ENCODE measurements around the gene TBX1.

TBX1 gene

DNA sequence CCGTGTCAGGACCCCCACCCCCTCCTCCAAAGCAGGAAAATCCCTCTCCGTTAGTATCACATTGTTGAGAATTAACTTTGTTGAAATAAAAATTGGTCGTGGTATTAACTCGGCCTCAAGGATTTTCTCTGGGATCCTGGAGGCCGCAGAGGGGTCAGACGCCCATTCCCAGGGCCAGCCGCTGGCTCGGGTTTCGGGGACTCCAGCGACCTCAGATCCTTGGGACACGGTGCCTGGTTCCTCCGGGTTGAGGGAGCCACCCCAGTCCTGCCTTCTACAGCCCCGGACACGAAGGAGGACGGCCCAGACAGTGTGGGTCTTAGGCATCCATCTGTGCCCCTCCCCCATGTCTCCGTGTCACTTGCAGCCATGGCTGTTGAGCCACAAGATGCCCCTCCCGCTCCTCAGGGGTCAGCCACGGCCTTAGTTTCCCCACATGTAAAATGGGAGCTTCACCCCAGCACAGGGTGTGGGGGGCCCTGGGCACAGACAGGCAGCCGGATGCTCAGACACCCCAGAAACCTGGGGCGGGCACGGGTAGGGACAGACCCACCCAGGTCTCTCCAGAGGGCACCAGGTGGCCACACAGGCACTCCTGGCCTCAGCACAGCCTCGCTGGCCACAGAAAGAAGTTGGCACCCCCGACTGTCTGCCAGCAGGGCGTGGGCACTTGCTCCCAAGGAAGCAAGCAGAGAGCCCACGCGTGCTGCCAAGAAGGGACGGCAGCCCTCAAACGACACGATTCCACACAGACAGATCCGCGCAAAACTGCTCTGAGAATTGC is 21.7 kb upstream of the TBX1 start:
- DNase-seq, result no peak

DNA sequence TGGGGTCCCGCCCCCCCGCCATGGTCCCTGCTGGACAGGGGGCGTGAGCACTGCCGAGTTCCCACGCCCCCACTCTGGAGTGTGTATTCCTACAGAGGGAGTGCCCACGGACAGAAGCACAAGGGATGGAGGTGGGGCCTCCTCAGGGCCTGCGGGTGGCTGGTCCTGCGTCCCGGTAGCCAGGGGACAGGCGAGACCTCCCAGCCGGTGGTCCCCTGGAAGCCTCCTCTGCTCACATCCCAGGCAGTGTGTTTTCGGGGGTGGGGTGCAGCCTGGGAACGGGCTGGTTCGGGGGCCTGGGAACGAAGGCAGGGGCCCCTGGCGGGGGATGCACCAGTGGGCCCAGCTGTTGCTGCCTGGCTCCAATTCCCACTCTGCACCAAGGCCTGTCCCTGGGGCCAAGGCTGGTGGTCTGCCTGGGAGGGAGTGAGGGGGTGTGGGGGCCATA is 21.1 kb upstream of the TBX1 start:
- no peak for DNase-seq

DNA sequence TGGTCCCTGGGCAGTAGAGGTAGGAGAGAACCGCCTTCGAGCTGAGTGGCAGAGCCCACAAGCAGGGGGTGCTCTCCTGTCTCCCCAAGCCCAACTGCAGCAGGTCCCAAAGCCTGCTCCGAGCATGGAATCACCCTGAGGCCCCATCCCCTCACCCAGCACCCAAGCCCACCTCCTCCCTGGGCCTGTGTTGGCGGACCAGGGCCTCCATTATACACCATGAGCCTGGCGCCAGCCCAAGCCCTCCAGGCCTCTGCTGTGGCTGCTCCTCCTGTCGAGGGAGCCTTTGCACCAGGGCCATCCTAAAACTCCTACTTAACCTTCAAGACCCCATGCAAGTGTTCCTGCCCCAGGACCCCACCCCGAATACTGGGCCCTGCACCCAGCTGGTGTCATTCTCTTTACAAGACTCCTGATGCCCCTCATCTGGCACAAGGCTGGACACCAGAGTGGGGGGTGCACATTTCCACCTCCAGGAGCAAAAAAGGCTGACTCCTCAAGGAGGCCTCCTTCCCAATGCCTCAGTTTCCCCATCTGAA is 20.6 kb upstream of the TBX1 start:
- DNase-seq, result no peak

GRCh38 chr22:19740586-19740985 is 20.0 kb upstream of the TBX1 start:
- no peak for DNase-seq

- no peak for DNase-seq
Observed at GRCh38 chr22:19741053-19741452, 19.5 kb upstream of the TBX1 start.

DNA sequence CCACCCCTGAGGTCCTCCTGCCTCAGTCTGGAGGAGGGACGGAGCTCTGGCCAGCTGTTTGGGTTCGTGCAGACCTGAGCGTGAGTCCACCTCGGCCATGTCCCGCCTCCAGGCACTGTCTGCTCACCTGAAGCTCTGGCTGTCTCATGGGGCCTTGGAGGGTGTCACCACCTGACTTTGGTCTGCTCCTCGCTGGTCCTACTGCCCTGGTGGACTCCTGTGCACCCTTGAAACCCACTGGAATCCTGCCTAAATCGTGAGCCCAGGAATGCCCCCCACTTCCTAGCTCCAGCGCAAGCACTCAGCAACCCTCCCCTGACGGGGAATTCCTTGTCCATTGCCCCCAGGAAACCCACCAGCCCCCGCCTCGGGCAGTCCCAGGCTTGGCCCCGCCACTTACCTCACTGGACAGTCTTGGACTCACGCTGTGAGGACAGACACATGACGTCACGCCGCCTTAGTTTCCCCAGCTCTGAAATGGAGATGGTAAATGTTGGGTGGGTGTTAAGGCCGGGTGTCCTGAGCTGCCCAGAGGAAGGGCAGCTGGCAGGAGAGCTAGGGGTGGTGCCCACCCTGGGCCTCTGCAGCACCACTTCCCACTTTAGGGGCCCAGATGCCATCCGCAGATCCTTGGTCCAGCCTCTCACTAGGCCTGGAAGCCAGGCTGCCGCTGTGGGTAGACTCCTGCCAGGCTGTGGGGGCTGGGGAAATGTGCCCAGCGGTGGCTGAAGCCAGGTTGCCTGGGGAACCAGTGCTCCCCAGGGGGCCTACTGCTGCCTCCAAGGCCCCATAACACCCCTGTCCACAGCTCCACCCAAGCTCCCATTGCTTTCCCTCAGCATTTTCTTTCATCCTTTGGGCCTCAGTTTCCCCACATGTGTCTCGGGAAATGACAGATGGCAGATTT is 18.2 kb upstream of the TBX1 start:
- DNase-seq, result no peak

- DNase-seq, result no peak
Observed at GRCh38 chr22:19743081-19743480, 17.5 kb upstream of the TBX1 start.

GRCh38 chr22:19743651-19744050 is 16.9 kb upstream of the TBX1 start:
- DNase-seq, result no peak

DNA sequence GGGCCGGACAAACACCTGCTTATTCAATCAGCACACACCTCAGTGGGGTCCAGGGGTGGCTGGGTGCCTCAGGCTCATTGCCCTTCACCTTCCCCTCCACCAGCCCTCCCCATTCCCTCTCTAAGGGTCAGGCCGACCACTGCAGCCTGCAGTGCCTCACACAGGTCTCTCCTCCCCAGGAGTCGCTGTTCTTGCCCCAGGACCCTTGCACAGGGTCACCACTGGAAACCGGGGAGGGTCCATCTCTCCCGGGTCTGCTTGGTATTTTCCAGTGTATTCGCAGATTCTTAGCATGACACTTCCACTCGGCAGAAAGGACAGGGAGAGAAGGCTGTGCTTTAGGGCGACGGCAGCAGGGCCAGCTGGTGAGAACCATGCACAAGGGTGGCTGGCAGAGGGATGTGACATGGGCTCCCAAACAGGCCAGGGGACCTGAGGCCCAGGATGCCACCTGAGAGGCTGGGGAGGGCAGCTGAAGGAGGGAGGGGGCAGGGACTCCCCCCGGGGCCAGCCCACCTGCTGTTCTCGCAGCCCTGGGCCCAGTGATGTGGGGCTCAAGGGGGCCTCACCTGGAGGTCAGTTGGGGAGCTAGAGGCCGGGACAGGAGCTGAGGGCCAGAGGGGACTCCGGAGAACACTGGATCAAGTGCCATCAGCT is 16.1 kb upstream of the TBX1 start:
- DNase-seq, result no peak

DNA sequence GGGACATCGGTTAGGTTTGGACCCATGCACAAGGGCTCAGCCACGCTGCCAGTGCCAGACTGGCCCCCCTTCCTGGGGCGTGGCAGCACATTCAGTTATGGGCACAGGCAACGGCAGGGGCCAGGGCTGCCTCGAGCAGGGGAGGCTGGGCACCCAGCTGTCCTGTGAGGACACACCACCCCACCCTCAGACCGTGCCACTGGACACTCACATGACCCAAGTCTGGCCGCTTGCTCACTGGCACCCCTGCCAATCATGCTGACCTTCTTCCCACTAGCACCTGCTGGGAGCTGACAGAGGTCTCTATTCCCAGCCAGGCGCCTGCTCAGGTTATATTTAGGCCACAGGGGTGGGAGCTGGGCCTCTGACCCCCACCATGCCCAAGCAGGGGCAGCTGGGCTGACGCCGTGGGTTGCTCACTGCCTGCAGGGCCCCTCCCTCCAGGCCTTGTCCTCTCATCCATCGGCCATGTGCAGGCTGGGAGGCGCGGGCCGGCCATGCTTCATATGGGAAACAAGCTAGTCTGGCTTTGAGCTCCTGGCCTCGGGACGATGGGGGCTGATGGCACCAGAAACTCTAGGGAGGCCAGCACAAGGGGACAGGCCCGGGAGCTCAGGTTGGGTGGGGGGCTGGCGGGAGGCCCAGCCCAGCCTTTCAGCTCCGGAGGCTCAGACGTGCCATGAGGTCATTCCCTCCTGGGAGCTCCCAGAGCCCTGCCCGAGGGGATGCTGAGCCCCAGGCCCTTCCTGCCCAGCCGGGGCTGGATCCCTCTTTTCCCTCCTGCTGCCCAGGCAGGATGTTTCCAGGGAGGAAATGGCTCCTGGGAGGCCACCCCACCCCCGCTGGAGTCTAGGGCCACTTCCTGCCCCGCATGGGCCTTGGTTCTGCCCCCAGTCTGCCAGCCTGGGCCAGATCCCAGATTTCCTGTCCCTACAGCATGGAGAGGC is 15.2 kb upstream of the TBX1 start:
- DNase-seq, result no peak

DNA sequence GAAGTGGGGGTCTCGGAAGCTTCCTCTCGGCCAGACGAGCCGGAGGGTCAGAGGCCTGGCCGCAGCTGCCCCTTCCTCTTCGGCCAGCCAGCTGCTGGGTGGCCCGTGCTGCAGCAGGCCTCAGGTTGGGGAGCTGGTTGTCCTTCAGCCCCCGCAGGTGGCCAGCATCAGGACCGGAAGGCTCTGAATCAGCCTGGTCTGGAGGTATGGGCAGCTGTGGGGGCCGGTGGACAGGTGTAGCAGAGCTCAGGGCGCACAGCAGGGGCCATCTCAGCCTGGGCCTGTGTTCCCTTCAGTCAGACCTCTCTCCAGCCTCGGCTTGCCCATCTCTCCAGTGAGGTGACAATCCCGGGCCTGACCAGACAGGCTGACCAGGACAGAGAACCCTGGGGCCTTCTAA is 13.9 kb upstream of the TBX1 start:
- no peak for DNase-seq

- DNase-seq, result no peak
Observed at GRCh38 chr22:19747551-19747950, 13.0 kb upstream of the TBX1 start.

- no peak for DNase-seq
Observed at GRCh38 chr22:19748139-19748538, 12.4 kb upstream of the TBX1 start.

GRCh38 chr22:19748991-19749664 is 11.4 kb upstream of the TBX1 start:
- no peak for DNase-seq

GRCh38 chr22:19749876-19750275 is 10.7 kb upstream of the TBX1 start:
- DNase-seq, result no peak

DNA sequence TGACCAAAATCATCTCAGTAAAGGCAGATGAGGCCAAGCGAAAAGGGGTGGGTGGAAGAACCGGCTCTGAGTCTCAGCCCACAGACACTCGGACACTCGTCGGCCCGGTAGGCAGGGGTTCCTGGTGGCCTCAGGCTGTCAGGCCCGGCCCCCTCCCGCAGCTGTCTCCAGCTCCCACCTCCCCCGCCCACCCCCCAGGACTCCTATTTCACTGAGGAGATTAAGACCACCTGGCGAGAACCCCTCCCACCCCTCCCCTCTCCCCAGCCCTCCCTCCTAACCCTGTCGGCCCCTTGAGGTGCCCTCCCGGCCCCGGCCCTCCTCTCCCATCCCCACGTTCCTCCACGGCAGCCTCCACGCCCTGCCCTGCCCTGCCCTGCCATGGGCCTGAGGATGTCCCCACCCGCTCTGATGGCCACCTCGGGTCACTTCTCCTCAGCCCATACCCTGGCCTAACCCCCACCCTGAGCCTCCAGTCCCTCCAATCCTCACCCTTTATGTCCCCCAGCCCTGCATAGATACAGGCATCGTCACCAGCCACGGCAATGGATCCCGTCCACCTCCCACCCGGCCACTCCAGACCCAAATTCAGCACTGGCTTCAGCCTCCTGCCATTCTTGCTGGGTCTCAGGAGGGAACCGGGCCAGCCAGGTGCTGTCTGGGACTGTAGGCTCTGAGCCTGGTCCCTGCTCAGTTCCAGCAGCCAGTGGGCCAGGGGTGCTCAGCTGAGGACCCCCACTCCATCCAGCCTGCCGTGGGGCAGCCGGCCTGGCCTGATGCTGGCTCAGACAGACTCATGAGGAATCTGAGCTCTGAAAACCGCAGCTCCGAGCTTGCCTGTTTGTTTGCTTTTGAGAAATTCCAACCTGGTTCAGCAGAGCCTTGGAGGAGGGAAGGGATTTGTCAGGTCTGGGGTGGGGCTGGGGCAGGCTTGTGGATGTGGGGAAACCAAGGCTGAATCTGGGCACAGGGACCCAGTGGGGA is 9.8 kb upstream of the TBX1 start:
- DNase-seq, result no peak

DNA sequence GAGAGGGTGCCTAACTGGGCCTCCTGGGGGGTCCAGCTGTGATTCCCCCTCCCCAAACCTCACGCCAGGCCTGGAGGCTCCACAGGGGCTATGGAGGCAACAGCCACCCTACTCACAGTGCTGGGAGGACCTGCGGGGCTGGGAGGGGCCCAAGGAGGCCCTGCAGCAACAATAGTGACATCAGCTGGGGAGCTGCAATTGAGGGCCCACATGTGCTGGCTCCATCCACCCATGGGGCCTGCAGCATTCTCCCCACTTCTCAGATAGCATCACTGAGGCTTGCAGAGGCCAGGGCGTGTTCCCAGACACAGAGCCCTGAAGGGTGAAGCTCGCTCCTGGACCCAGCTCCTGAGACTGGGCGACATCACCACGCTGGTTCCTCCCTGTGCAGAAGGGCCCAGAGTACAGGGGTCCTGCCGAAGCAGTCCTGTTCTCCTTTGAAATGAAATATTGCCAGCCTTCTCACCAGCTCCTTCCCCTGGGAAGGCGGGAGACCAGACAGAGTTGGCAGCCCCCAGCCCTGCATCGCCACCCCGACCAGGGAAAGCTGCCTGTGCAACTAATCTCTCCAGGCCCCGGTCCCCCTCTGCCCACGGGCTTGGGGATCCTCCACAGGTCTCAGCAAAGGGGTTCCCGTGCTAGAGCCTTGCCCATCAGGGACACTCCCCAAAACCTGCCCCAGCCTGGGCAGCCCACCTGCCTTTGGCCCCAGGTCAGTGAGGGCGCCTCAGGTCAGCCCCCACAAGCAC is 8.9 kb upstream of the TBX1 start:
- no peak for DNase-seq

GRCh38 chr22:19753090-19753842 is 7.3 kb upstream of the TBX1 start:
- DNase-seq, result no peak
